OCI-LY1 (cell line): ENCODE results near the gene FGD3.

ENCODE experiments used
- H2AFZ ChIP-seq: fragments of 200-600 bp; sonication (generic), shearing (Covaris generic); 2 replicates; pipeline ENCODE4 v1.6.0; 2014; ENCODE audit warnings: antibody characterized with exemption, mild to moderate bottlenecking, low read length
- H3F3A ChIP-seq: fragments of 200-600 bp; sonication (generic), shearing (Covaris generic); 2 replicates; pipeline ENCODE4 v1.6.0; 2014; ENCODE audit warnings: mild to moderate bottlenecking, antibody characterized with exemption, low read length, moderate library complexity; ENCODE audit not compliant: insufficient read depth
- H3K27ac ChIP-seq: fragments of 200-600 bp; sonication (generic); 2 replicates; pipeline ENCODE4 v1.5.1; 2014; ENCODE audit warnings: low read length, mixed run types, mild to moderate bottlenecking, low read depth; ENCODE audit not compliant: poor library complexity, severe bottlenecking
- H3K27me3 ChIP-seq: fragments of 200-600 bp; sonication (generic); 2 replicates; pipeline ENCODE4 v1.6.0; 2014; ENCODE audit warnings: antibody characterized with exemption, mild to moderate bottlenecking, low read length, moderate library complexity; ENCODE audit not compliant: insufficient read depth
- H3K36me3 ChIP-seq: fragments of 200-600 bp; sonication (generic); 2 replicates; pipeline ENCODE4 v1.6.1; 2014; ENCODE audit warnings: mild to moderate bottlenecking, antibody characterized with exemption, low read length, moderate library complexity, mixed read lengths; ENCODE audit not compliant: insufficient read depth
- H3K4me1 ChIP-seq: fragments of 200-600 bp; sonication (generic); 2 replicates; pipeline ENCODE4 v1.5.1; 2014; ENCODE audit warnings: mild to moderate bottlenecking, low read length, moderate library complexity; ENCODE audit not compliant: insufficient read depth, severe bottlenecking
- H3K4me2 ChIP-seq: fragments of 200-600 bp; sonication (generic), shearing (Covaris generic); 2 replicates; pipeline ENCODE4 v1.6.1; 2014; ENCODE audit warnings: low read length
- H3K4me3 ChIP-seq: fragments of 200-600 bp; sonication (generic); 2 replicates; pipeline ENCODE4 v1.5.1; 2014; ENCODE audit warnings: low read length, low read depth, mild to moderate bottlenecking, mixed read lengths; ENCODE audit not compliant: poor library complexity, severe bottlenecking
- H3K79me2 ChIP-seq: fragments of 200-600 bp; shearing (Covaris generic); 2 replicates; pipeline ENCODE4 v1.6.1; 2016; ENCODE audit warnings: mixed run types, low read length, mixed read lengths; ENCODE audit not compliant: insufficient read depth
- H3K9ac ChIP-seq: fragments of 200-600 bp; sonication (generic), shearing (Covaris generic); 2 replicates; pipeline ENCODE4 v1.6.1; 2014; ENCODE audit warnings: mild to moderate bottlenecking, low read length, mixed read lengths
- H3K9me2 ChIP-seq: fragments of 200-600 bp; sonication (generic), shearing (Covaris generic); 2 replicates; pipeline ENCODE4 v1.6.1; 2014; ENCODE audit warnings: low read depth, mild to moderate bottlenecking, low read length, mixed read lengths
- H3K9me3 ChIP-seq: fragments of 200-600 bp; shearing (Covaris generic); 2 replicates; pipeline ENCODE4 v1.6.1; 2014; ENCODE audit warnings: low read length, mixed read lengths
- H4K20me1 ChIP-seq: fragments of 200-600 bp; sonication (generic), shearing (Covaris generic); 2 replicates; pipeline ENCODE4 v1.6.0; 2016; ENCODE audit warnings: mild to moderate bottlenecking, low read length; ENCODE audit not compliant: insufficient read depth
- EZH2 ChIP-seq: fragments of 200-600 bp; sonication (generic), shearing (Covaris generic); IDR thresholded peaks from 2 replicates; pipeline ENCODE4 v1.8.0; 2017; ENCODE audit warnings: borderline replicate concordance, mixed run types, mild to moderate bottlenecking, antibody characterized with exemption, low read length, moderate library complexity, mixed read lengths
- TF ChIP-seq, protein P1 (sequence below): fragments of 200-600 bp; sonication (generic), shearing (Covaris generic); IDR thresholded peaks from 2 replicates; pipeline ENCODE4 v1.5.1; 2017; ENCODE audit warnings: mild to moderate bottlenecking, antibody characterized with exemption, low read length, moderate library complexity, mixed read lengths

Gene FGD3

DNA sequence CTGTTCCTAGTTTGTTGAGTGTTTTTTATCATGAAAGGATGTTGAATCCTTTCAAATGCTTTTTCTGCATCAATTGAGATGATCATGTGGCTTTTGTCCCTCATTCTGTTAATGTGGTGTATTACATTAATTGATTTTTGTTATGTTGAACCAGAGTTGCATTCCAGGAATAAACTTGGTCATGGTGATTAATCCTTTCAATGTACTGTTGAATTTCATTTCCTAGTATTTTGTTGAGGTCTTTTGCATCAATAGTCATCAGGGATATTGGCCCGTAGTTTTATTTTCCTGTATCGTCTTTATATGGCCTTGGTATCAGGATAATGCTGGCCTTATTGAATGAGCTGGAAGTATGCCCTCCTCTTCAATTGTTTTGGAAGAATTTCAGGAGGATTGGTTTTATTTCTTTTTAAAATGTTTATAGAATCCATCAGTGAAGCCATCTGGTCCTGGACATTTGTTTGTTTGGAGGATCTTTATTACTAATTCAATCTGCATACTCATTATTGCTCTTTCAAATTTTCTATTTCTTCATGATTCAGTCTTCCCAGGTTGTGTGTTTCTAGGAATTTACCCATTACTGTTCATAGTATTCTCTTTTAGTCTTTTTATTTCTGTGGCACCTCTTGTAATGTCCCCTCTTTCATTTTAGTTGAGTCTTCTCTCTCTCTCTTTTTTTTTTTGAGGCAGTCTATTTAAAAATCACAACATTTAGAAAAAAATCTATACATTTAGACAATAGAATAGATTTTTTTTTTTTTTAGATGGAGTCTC, 32.1 kb downstream of the FGD3 start:
- H3K36me3 ChIP-seq: peaks cover 83% of the 10 kb centered on the region
- H4K20me1 ChIP-seq: no peaks in the 10 kb centered on the region
- H3K4me3 ChIP-seq: no peak overlapping the region
- TF ChIP-seq, protein P1, sequence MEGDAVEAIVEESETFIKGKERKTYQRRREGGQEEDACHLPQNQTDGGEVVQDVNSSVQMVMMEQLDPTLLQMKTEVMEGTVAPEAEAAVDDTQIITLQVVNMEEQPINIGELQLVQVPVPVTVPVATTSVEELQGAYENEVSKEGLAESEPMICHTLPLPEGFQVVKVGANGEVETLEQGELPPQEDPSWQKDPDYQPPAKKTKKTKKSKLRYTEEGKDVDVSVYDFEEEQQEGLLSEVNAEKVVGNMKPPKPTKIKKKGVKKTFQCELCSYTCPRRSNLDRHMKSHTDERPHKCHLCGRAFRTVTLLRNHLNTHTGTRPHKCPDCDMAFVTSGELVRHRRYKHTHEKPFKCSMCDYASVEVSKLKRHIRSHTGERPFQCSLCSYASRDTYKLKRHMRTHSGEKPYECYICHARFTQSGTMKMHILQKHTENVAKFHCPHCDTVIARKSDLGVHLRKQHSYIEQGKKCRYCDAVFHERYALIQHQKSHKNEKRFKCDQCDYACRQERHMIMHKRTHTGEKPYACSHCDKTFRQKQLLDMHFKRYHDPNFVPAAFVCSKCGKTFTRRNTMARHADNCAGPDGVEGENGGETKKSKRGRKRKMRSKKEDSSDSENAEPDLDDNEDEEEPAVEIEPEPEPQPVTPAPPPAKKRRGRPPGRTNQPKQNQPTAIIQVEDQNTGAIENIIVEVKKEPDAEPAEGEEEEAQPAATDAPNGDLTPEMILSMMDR: no peak
- no peak for TF ChIP-seq EZH2
- H3K4me1 ChIP-seq: no peaks in the 10 kb centered on the region
- no peaks in the 10 kb centered on the region for H3K27me3 ChIP-seq
- no peaks in the 10 kb centered on the region for H3F3A ChIP-seq
- H3K9ac ChIP-seq: no peak overlapping the region
- 0 out of 2 replicates have a peak, but pooled peaks cover 10% of the 10 kb centered on the region for H3K79me2 ChIP-seq
- H2AFZ ChIP-seq: no peak overlapping the region
- H3K9me2 ChIP-seq: no peaks in the 10 kb centered on the region
- peaks cover 17% of the 10 kb centered on the region; the same call in 1 of the 2 replicates for H3K9me3 ChIP-seq
- no peak overlapping the region for H3K27ac ChIP-seq
- H3K4me2 ChIP-seq: no peak overlapping the region

DNA sequence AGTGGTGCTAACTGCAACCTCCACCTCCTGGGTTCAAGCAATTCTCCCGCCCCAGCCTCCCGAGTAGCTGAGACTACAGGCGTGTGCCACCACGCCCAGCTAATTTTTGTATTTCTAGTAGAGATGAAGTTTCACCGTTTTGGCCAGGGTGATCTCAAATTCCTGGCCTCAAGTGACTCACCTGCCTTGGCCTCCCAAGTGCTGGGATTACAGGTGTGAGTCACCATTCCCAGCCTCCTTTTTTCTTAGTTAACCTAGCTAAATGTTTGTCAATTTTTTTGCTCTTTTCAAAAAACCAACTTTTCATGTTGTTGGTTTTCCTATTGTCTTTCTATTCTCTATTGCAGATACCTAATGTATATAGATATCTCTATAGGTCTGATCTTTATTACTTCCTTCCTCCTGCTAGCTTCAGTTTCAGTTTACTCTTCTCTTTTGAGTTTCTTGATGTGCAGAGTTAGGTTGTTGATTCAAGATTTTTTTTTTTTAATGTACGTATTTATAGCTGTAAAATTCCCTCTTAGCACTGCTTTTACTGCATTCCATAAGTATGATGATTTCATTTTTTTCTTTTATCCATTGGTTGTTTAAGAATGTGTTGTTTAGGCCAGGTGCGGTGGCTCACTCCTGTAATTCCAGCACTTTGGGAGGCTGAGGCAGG, 32.9 kb downstream of the FGD3 start:
- Histone ChIP-seq H3K9me3 (peaks cover 17% of the 10 kb centered on the region; the same call in 1 of the 2 replicates), H3K9ac (no peak overlapping the region), H3K4me2 (no peak overlapping the region), H3K79me2 (0 out of 2 replicates have a peak, but pooled peaks cover 10% of the 10 kb centered on the region), H3F3A (no peaks in the 10 kb centered on the region), H3K27ac (no peak overlapping the region), H3K4me1 (no peaks in the 10 kb centered on the region), H3K9me2 (no peaks in the 10 kb centered on the region), H3K4me3 (no peak overlapping the region), H3K36me3 (peaks cover 83% of the 10 kb centered on the region), H3K27me3 (no peaks in the 10 kb centered on the region), H2AFZ (no peak overlapping the region), H4K20me1 (no peaks in the 10 kb centered on the region)
- TF ChIP-seq, protein P1: no peak
- no peak for TF ChIP-seq EZH2

DNA sequence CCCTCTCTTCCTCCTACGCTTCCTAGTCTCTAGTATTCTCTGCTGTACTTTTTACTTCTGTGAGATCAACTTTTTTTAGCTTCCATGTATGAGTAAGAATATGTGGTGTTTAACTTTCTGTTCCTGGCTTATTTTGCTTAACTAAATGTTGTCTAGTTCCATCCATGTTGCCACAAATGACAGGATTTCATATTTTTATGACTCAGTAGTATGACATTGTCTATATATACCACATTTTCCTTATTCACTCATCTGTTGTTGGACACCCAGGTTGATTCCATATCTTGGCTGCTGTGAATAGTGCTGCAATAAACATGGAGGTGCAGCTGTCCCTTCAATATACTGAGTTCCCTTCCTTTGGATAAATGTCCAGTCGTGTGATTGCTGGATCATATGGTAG, 34.8 kb downstream of the FGD3 start:
- H3F3A ChIP-seq: no peaks in the 10 kb centered on the region
- peaks cover 81% of the 10 kb centered on the region for H3K36me3 ChIP-seq
- no peak overlapping the region for H3K4me2 ChIP-seq
- no peak overlapping the region for H3K4me3 ChIP-seq
- H3K9me3 ChIP-seq: peaks cover 19% of the 10 kb centered on the region
- no peak overlapping the region for H3K9ac ChIP-seq
- no peaks in the 10 kb centered on the region for H3K4me1 ChIP-seq
- no peaks in the 10 kb centered on the region for H3K27me3 ChIP-seq
- TF ChIP-seq, protein P1: no peak
- no peak for TF ChIP-seq EZH2
- H3K79me2 ChIP-seq: 0 out of 2 replicates have a peak, but pooled peaks cover 10% of the 10 kb centered on the region
- no peak overlapping the region for H3K27ac ChIP-seq
- no peaks in the 10 kb centered on the region for H4K20me1 ChIP-seq
- no peaks in the 10 kb centered on the region for H3K9me2 ChIP-seq
- H2AFZ ChIP-seq: no peak overlapping the region
